Activated CD4-positive, alpha-beta T cell treated with anti-CD3 and anti-CD28 coated beads for 24 hours (primary cell): ENCODE measurements around the gene LIMS3.
"Not testable (repeated sequence)": the region's sequence is repeated elsewhere in the genome, so short reads cannot be mapped to it uniquely, and the experiment has no call there.

Experiments
- DNase-seq, 2 donors: peaks; one replicate each; pipeline ENCODE4 v3.0.0-alpha.2; 2020; ENCODE audit warnings: low read depth in 2 of 2

The LIMS3 gene

GRCh38 chr2:109927803-109928202 lies 29.3 kb downstream of the LIMS3 start:
- not testable (repeated sequence) for DNase-seq

DNA sequence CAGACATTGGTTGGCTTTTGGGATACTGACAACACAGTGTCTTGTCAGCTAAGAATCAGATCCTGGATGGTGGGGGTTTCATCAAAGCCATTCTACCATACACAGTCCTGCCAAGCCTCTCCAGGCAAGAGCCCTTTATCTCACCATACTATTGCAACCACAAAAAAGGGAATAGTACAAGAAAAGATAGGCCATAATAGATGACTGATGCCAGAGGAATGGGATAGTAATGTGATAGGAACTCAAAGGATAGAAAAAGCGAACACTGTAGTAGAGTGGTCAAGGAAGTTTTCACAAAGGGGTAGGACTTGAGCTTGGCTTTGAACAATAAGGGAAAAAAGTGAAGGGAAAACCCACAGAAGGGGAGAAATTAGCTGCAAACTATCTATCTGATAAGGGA lies 30.7 kb downstream of the LIMS3 start:
- not testable (repeated sequence) for DNase-seq

DNA sequence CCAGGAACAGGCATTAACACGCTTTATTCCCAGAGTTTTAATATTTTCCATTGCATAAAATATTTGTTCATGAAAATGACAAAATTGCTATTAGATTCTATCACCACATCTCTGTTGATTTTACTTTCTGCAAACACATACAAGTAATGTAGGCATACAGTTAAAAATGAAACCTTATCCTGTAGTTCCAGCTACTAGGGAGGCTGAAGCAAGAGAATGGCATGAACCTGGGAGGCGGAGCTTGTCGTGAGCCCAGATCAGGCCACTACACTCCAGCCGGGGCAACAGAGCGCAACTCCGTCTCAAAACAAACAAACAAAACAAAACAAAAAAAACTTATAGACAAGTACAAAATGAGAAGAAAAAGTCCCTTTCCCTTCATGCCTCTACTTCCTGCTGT lies 38.0 kb downstream of the LIMS3 start:
- not testable (repeated sequence) for DNase-seq

- DNase-seq = not testable (repeated sequence)
These were observed 46.9 kb downstream of the LIMS3 start for GRCh38 chr2:109945362-109945761.

- DNase-seq = not testable (repeated sequence)
These were observed 48.9 kb downstream of the LIMS3 start for GRCh38 chr2:109947262-109947958.

- not testable (repeated sequence) for DNase-seq
These were observed 49.6 kb downstream of the LIMS3 start for GRCh38 chr2:109947959-109948520.

- not testable (repeated sequence) for DNase-seq
These were observed 51.8 kb downstream of the LIMS3 start for GRCh38 chr2:109950146-109950843.

DNA sequence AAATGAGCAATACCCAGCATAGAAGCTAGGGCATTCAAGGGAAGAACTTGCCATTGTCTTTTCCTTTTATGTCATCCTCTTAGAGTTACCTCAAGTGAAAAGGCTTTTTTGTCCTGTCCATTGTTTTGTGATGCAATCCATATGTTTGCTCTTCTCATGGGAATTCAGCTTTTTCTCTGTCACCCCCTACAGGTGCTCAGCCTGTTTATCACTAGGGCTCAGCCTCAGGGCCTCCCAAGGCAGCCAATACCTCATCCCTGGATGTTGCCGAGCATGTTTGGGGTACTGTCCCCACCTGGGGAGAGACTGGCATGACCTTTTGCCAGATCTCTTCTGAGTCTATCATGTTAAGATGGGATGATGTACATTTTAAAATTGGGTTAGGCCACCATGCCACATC lies 65.5 kb downstream of the LIMS3 start:
- not testable (repeated sequence) for DNase-seq

GRCh38 chr2:109965482-109965881 lies 67.0 kb downstream of the LIMS3 start:
- DNase-seq = not testable (repeated sequence)

- not testable (repeated sequence) for DNase-seq
These were observed 67.7 kb downstream of the LIMS3 start for GRCh38 chr2:109966107-109966736.

GRCh38 chr2:109966858-109967257 lies 68.4 kb downstream of the LIMS3 start:
- not testable (repeated sequence) for DNase-seq

- DNase-seq = not testable (repeated sequence)
These were observed 71.4 kb downstream of the LIMS3 start for GRCh38 chr2:109969864-109970263.

- DNase-seq = not testable (repeated sequence)
These were observed 73.2 kb downstream of the LIMS3 start for GRCh38 chr2:109971710-109972109.
